Mesodermal cell (in vitro differentiated cells): ENCODE data around the gene SPAG4.
A peak's percentile ranks its signal among the peaks of the same experiment; 100 is the strongest.

ENCODE experiments used
- H3K27ac ChIP-seq: 2 replicates; pipeline ENCODE4 v1.7.0; 2013; ENCODE audit warnings: mild to moderate bottlenecking, low read depth, low read length, moderate library complexity; ENCODE audit not compliant: severe bottlenecking
- H3K36me3 ChIP-seq: 2 replicates; pipeline ENCODE4 v1.7.1; 2013; ENCODE audit warnings: mild to moderate bottlenecking, low read length, moderate library complexity; ENCODE audit not compliant: control insufficient read depth, insufficient read depth
- H3K4me1 ChIP-seq: one replicate; pipeline ENCODE4 v1.7.1; 2013; ENCODE audit warnings: mild to moderate bottlenecking, low read length; ENCODE audit not compliant: insufficient read depth, control insufficient read depth, poor library complexity, severe bottlenecking
- H3K4me3 ChIP-seq: 2 replicates; pipeline ENCODE4 v1.7.0; 2013; ENCODE audit warnings: low read length, control low read depth, mild to moderate bottlenecking; ENCODE audit not compliant: insufficient read depth, poor library complexity, severe bottlenecking; ENCODE audit errors: extremely low read depth
- H3K9me3 ChIP-seq: 2 replicates; pipeline ENCODE4 v1.7.1; 2013; ENCODE audit warnings: mild to moderate bottlenecking, low read length, moderate library complexity; ENCODE audit not compliant: control insufficient read depth
- WGBS, 2 experiments: methylation state at CpG; one replicate each; pipeline ENCODE4 v1.1.5; 2013; ENCODE audit warnings: missing lambda C conversion rate in 2 of 2; ENCODE audit not compliant: insufficient coverage in 2 of 2; 5-methylcytosine and 5-hydroxymethylcytosine counted together

Gene SPAG4

DNA sequence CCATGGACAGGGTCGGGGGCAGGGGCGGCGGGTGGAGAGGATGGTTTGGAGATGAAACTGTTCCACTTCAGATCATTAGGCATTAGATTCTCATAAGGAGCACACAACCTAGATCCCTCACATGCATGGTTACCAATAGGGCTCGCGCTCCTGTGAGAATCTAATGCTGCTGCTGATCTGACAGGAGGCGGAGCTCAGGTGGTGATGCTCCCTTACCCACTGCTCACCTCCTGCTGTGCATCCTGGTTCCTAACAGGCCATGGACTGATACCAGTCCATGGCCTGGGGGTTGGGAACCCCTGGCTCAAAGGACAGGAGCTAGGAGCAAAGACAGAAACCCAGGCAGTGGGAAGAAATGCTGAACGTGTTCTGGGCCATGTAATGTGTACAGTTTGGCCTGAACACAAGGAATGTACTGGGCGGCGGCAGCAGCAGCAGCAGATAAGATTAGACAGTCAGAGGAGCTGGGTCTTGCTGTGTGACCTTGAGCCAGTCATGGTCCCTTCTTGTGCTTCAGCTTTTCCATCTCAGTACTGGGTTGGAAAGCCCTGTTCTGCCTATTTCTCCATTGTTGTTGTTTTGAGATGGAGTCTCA is 4.7 kb upstream of the SPAG4 start:
- Histone ChIP-seq H3K9me3 (no peaks in the 10 kb centered on the region), H3K4me3 (no peak overlapping the region)
- WGBS, 2 experiments, result 88 to 98% methylated on average over 3 to 6 of the region's 9 CpGs

DNA sequence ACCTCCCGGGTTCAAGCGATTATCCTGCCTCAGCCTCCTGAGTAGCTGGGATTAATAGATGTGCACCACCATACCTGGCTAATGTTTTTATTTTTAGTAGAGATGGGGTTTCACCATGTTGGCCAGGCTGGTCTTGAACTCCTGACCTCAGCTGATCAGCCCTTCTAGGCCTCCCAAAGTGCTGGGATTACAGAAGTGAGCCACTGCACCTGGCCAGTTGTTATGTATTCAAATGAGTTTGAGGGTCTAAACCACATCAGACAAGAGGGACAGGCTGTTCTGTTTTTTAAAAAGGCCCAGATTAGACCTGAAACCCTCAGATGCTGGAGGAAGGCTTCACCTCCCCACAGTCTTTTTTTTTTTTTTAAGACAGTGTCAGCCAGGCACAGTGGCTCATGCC is 4.1 kb upstream of the SPAG4 start:
- Histone ChIP-seq H3K9me3 (no peaks in the 10 kb centered on the region), H3K27ac (no peak overlapping the region), H3K4me1 (no peaks in the 10 kb centered on the region), H3K4me3 (no peak overlapping the region), H3K36me3 (no peaks in the 10 kb centered on the region)
- WGBS, 2 experiments, result 100% methylated on average over 2 of the region's 2 CpGs

More for the DNA sequence above, 4.7 kb upstream of the SPAG4 start:
- Histone ChIP-seq H3K4me1 (no peaks in the 10 kb centered on the region), H3K27ac (no peak overlapping the region), H3K36me3 (no peaks in the 10 kb centered on the region)

DNA sequence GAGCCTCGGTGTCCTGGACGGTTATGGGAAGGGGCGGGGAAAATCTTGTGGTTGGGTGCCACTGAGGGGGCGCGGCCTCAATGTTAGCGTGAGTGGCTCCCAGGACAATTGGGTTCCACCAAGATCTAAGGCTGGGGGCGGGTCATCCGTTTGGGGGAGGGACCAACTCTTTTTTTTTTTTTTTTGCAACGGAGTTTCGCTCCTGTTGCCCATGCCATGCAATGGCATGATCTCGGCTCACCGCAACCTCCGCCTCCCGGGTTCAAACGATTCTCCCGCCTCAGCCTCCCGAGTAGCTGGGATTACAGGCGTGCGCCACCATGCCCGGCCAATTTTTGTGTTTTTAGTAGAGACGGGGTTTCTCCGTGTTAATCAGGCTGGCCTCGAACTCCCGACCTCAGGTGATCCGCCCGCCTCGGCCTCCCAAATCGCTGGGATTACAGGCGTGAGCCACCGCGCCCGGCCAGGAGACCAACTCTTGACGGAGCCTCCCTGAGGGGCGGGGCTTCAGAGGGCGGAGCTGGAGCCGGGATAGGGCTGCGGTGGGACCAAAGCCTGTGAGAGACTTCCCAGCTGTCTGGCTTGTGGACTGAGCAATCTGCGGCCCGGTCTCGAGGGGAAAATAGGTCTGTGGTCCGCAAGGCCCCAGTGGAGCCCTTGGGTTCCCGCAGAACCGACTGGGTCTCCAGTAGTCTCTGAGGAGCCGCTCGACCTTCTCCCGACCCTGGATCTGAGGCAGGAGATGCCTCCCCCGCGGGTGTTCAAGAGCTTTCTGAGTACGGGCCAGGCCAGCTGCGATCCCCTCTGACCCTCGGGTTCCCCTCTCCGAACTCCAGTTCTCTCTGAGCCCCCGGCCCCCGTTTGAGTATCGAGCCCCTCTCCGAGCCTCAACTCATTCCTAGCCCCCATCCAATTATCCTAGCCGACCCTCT is 1.1 kb downstream of the SPAG4 start:
- no peaks in the 10 kb centered on the region for H3K9me3 ChIP-seq
- H3K27ac ChIP-seq, result peak overlapping the region; percentile 90
- H3K4me1 ChIP-seq, result peaks cover 8% of the 10 kb centered on the region
- WGBS, 2 experiments, result 26% methylated on average over 43 to 54 of the region's 57 CpGs
- H3K36me3 ChIP-seq, result peaks cover 7% of the 10 kb centered on the region
- peak overlapping the region; percentile 29 for H3K4me3 ChIP-seq

DNA sequence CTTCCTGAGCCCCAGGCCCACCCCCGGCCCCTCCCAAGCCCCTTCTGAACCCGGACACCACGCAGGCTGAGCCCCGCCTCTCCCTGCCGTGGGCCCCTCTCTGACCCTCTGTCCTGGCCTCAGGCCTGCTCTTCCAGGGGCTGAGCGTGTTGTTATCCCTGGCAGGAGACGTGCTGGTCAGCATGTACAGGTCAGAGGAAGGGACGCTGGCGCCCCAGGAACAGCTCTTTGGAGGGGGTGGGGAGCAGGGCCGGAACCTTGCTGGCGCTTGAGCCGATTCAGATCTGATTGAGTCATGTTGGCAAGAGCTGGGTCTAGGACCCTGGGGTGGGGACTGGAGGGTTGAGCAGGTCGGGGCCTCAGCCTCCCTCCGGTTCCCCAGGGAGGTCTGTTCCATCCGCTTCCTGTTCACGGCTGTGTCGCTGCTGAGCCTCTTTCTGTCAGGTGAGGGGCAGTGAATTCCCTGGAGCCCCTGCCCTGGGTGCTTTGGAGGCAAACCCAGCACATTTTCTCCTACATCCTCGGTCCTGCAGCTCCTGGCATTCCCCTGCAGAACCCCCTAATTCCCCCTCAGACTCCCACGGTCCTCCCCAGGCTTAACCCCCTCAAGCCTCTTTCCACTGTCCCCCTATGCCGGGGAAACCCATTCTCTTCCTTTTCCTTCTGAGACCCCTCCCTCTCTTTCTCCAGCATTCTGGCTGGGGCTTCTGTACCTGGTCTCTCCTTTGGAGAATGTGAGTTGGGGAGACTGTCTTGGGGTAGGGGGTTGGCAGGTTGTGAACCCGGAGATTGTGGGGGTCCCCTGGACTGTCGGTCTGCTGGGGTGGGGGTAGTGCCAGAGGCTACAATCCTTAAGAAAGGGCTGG is 2.0 kb downstream of the SPAG4 start:
- peak overlapping the region; percentile 33 for H3K27ac ChIP-seq
- H3K4me1 ChIP-seq, result peaks cover 8% of the 10 kb centered on the region
- H3K36me3 ChIP-seq, result peaks cover 12% of the 10 kb centered on the region
- H3K9me3 ChIP-seq, result no peaks in the 10 kb centered on the region
- 23 to 26% methylated on average over 16 to 20 of the region's 22 CpGs for WGBS, 2 experiments
- peak overlapping the region; percentile 29 for H3K4me3 ChIP-seq

DNA sequence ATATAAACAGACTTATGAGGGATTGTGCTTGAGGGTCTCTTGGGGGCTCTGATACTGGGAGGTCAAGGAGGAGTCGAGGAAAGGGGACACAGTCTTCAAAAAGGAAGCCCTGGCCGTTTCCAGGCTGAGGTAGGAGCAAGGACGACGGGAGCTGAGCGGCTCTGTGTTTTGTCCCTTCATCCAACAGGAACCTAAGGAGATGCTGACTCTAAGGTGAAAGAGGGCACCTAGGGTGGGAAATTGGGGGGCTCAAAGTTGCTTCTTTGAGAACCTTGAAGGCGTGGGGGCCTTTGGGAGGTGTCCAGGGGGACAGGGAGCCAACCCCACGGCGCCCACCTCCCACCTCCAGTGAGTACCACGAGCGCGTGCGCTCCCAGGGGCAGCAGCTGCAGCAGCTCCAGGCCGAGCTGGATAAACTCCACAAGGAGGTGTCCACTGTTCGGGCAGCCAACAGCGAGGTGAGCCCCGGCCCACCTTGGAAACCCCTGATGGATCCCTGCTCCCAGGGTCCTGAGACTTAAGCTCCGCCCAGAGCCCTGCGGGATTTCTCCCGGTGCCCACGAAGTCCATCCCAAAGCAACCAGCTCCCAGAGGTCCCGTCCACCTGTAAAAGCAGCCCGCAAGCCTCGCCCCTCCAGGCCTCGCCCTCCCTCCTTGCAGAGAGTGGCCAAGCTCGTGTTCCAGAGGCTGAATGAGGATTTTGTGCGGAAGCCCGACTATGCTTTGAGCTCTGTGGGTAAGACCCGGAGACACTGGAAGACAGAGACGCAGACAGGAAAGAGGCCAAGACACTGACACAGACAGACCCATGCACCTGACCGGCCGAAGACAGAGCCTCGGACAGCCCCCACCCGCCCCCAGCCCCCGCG is 2.9 kb downstream of the SPAG4 start:
- WGBS, 2 experiments, result 33 to 41% methylated on average over 25 to 26 of the region's 35 CpGs
- Histone ChIP-seq H3K4me1 (peaks cover 8% of the 10 kb centered on the region), H3K9me3 (no peaks in the 10 kb centered on the region), H3K36me3 (peaks cover 12% of the 10 kb centered on the region), H3K27ac (no peak overlapping the region), H3K4me3 (peak overlapping the region; percentile 39)

DNA sequence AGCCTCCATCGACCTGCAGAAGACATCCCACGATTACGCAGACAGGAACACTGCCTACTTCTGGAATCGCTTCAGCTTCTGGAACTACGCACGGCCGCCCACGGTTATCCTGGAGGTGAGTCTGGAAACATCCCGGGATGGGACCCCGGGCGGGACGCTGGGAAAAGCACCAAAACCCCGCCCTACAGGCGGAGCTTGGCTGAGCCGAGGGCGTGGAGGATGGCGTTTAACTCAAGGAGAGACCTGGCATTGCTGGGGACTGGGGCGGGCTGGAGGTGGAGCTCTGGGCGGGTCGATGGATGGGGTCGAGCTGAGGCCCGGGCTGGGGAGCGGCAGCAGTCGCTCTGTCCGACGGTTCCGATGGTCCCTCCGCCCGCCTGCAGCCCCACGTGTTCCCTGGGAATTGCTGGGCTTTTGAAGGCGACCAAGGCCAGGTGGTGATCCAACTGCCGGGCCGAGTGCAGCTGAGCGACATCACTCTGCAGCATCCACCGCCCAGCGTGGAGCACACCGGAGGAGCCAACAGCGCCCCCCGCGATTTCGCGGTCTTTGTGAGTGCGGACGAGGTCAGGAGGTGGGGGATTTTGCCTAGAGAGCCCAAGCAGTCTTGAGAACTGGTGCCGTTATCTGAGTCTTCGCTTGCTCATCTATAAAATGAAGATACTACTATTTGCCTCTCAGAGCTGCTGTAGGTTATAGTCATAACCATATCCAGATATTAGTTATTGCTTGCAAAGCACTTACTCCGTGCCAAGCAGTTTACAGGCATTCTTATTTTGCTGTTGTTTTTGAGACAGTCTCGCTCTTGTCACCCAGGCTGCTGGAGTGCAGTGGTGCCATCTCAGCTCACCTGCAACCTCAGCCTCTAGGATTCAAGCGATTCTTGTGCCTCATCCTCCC is 3.8 kb downstream of the SPAG4 start:
- H3K4me1 ChIP-seq, result peaks cover 8% of the 10 kb centered on the region
- H3K9me3 ChIP-seq, result no peaks in the 10 kb centered on the region
- peak overlapping the region; percentile 23 for H3K27ac ChIP-seq
- 4 to 8% methylated on average over 40 to 45 of the region's 49 CpGs for WGBS, 2 experiments
- peaks cover 17% of the 10 kb centered on the region for H3K36me3 ChIP-seq
- peak overlapping the region; percentile 39 for H3K4me3 ChIP-seq

DNA sequence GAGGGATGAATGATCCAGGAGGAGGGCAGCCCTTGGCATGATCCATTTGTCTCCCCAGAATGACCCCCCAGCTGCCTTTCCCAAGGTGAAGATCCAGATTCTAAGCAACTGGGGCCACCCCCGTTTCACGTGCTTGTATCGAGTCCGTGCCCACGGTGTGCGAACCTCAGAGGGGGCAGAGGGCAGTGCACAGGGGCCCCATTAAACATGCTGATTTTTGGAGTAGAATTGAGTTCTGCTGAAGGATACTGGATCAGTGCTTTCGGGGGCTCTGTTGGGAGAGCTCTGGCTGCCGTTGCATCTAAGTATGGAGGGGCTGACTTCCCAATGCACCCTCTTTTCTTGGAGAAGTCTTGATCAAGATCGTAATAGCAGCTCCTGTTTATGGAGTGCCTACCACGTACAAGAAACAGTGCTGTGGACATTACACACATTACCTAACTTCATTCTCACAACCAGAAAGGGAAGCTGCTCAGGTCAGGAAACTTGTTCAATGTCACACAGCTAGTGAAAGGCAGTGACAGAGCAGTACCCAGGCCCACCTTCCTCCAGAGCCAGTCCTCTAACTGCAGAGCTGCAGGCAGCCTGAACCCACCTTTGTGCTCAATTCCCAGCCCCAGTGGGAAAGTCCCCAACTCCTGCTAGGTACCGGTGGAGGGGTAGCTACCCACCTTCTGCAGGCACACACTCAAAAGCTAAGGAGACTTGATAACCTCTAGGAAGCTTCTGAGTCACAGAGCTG is 5.4 kb downstream of the SPAG4 start:
- H3K36me3 ChIP-seq, result peaks cover 32% of the 10 kb centered on the region
- H3K27ac ChIP-seq, result no peak overlapping the region
- H3K9me3 ChIP-seq, result no peaks in the 10 kb centered on the region
- H3K4me1 ChIP-seq, result peaks cover 8% of the 10 kb centered on the region
- 94 to 100% methylated on average over 9 of the region's 11 CpGs for WGBS, 2 experiments
- no peak overlapping the region for H3K4me3 ChIP-seq

DNA sequence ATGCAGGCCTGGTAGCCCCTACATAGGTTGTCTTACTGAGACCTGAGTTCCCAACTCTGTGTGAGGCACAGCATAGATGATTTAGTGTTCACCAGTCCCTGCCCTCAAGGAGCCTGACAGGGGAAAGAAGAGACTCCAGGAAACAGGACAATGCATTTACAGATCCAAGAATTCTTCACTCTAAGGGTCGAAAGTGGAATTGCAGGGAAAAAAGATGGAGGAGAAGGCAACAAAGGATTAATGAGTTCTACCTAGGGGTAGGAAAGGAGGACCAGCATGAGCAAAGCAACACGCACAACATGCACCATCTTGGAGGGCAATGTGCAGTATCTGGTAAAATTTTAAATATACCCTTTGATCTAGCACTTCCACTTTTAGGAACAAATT is 5.9 kb downstream of the SPAG4 start:
- no peak overlapping the region for H3K4me3 ChIP-seq
- H3K4me1 ChIP-seq, result peaks cover 8% of the 10 kb centered on the region
- H3K9me3 ChIP-seq, result no peaks in the 10 kb centered on the region
- WGBS, 2 experiments, result 92% methylated on average over 2 of the region's 2 CpGs; no CpG with 5 or more reads in 1 of the 2 experiments
- H3K36me3 ChIP-seq, result peaks cover 38% of the 10 kb centered on the region
- H3K27ac ChIP-seq, result no peak overlapping the region
